GM23338 (cell line): Measurements from ENCODE around the gene PLA2G4B. TPM values are rescaled to one million over a fixed set of nuclear protein-coding genes. Genes with fewer than 3 reads are reported as not detected.

Experiments used
- ATAC-seq: fragments of 200-7000 bp; cut with Tn5 transposase; 3 replicates; pipeline ENCODE4 v1.9.1; 2020
- DNase-seq: peaks from one replicate; pipeline ENCODE4 v3.0.0-alpha.2; 2015; ENCODE audit warnings: low spot score
- H2AFZ ChIP-seq: fragments of 200-600 bp; sonication (generic); 2 replicates; pipeline ENCODE4 v1.8.0; 2016; ENCODE audit warnings: antibody characterized with exemption, mild to moderate bottlenecking, moderate library complexity
- H3F3A ChIP-seq: fragments of 200-600 bp; sonication (generic); replicated peaks from 2 replicates; pipeline ENCODE4 v1.8.0; 2017; ENCODE audit warnings: antibody characterized with exemption, mixed run types, low read depth
- H3K27ac ChIP-seq: fragments of 200-600 bp; sonication (generic); 2 replicates; pipeline ENCODE4 v1.6.1; 2016; ENCODE audit warnings: low read depth
- H3K27me3 ChIP-seq: fragments of 200-600 bp; sonication (generic); 2 replicates; pipeline ENCODE4 v1.8.0; 2016; ENCODE audit warnings: mild to moderate bottlenecking, mixed run types, moderate library complexity; ENCODE audit not compliant: insufficient read depth
- H3K36me3 ChIP-seq: fragments of 200-600 bp; sonication (generic); 2 replicates; pipeline ENCODE4 v1.8.0; 2016; ENCODE audit warnings: mild to moderate bottlenecking; ENCODE audit not compliant: insufficient read depth
- H3K4me1 ChIP-seq: fragments of 200-600 bp; sonication (generic); 2 replicates; pipeline ENCODE4 v1.8.0; 2016; ENCODE audit warnings: mild to moderate bottlenecking, moderate library complexity; ENCODE audit not compliant: insufficient read depth
- H3K4me2 ChIP-seq: fragments of 200-600 bp; sonication (generic); 2 replicates; pipeline ENCODE4 v1.7.1; 2017; ENCODE audit warnings: mixed run types
- H3K4me3 ChIP-seq: fragments of 200-600 bp; sonication (generic); 2 replicates; pipeline ENCODE4 v1.6.1; 2016; ENCODE audit warnings: mixed run types
- H3K79me2 ChIP-seq: fragments of 200-600 bp; sonication (generic); replicated peaks from 2 replicates; pipeline ENCODE4 v1.8.0; 2017; ENCODE audit warnings: mild to moderate bottlenecking; ENCODE audit not compliant: insufficient read depth
- H3K9me2 ChIP-seq: fragments of 200-600 bp; sonication (generic); 2 replicates; pipeline ENCODE4 v1.8.0; 2017; ENCODE audit not compliant: insufficient read depth
- H4K20me1 ChIP-seq: fragments of 200-600 bp; sonication (generic); replicated peaks from 2 replicates; pipeline ENCODE4 v1.8.0; 2017; ENCODE audit warnings: mild to moderate bottlenecking; ENCODE audit not compliant: insufficient read depth
- H3K27ac Mint-ChIP-seq: 2 replicates; pipeline ENCODE4 v1.8.0; 2020; ENCODE audit warnings: inconsistent platforms, mild to moderate bottlenecking, moderate library complexity, mixed read lengths
- H3K27me3 Mint-ChIP-seq: 3 replicates; pipeline ENCODE4 v1.8.0; 2022; ENCODE audit warnings: low read depth, mild to moderate bottlenecking, moderate library complexity, mixed read lengths, inconsistent platforms; ENCODE audit not compliant: insufficient read depth, poor library complexity
- H3K36me3 Mint-ChIP-seq: 3 replicates; pipeline ENCODE4 v1.8.0; 2021; ENCODE audit warnings: low read depth, mild to moderate bottlenecking, inconsistent platforms, moderate library complexity, mixed read lengths
- H3K4me1 Mint-ChIP-seq: 3 replicates; pipeline ENCODE4 v1.8.0; 2020; ENCODE audit warnings: mild to moderate bottlenecking, inconsistent platforms, mixed read lengths
- H3K4me3 Mint-ChIP-seq: 3 replicates; pipeline ENCODE4 v1.8.0; 2021; ENCODE audit warnings: moderate library complexity, mild to moderate bottlenecking, inconsistent platforms, mixed read lengths
- H3K9me3 Mint-ChIP-seq: 3 replicates; pipeline ENCODE4 v1.8.0; 2020; ENCODE audit warnings: moderate library complexity, mild to moderate bottlenecking, inconsistent platforms, mixed read lengths
- ZNF462 ChIP-seq: fragments of 250-450 bp; sonication (Bioruptor Pico); IDR thresholded peaks from 2 replicates; pipeline ENCODE4 v1.5.0; 2020; ENCODE audit warnings: mild to moderate bottlenecking, moderate library complexity
- polyA plus RNA-seq: library from polyadenylated mRNA; unstranded; fragments of >200 nt; fragmentation: Nextera tagmentation; extraction: Ambion mirVana; gene quantifications from 2 replicates; pipeline ENCODE4 v1.2.1, GENCODE V29; 2016
- total RNA-seq: library from RNA; depleted of rRNA; stranded (reverse); fragments of >200 nt; shearing (Covaris generic); gene quantifications from 2 replicates; pipeline ENCODE4 v1.2.3, GENCODE V29; 2014
- TF ChIP-seq, protein P1 (sequence below), 2 experiments: fragments of 200-600 bp in 1 of 2; sonication (generic) in 1 of 2; conservative IDR thresholded peaks; 2 replicates each; pipeline versions ENCODE4 v1.5.1 to v1.6.1; 2016 to 2017; ENCODE audit warnings: antibody characterized with exemption in 2 of 2, low read depth in 2 of 2, mild to moderate bottlenecking in 2 of 2, moderate library complexity in 1 of 2

PLA2G4B gene
- total and polyA plus RNA-seq, 2 experiments from 2014 or later, result 4.4 to 9.6 TPM

DNA sequence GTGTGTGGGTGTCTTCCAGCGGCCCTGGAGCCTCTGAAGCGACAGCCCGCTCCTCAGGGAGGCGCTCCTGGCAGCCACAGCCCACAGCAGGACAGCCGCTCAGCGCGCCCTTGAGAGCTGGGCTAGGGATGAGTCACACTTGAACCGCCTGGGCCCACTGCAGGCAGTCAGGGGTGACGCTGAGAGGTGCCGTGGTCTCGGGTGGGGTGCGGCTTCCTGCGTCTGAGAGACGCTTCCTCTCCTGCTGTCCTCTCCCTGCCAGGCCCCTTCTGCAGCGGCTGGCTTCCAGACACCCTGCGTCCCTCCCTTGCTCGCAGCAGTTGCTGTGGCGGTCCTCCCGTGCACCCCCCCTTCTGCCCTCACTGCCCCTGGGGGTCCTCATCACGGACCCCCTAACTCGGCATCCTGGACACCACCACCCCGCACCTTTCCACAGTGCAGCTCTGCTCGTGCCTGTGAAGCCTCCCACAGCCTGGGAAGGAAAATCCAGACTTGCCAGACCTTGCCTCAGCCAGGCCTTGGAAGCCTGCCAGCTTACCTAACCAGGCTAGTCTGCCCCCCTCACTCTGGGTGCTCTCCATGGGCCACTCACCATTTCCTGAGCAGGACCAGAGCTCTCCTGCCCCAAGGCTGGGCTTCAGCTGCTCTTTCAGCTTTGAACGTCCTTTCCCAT, 56.3 kb downstream of the PLA2G4B start:
- Mint-ChIP-seq H3K4me1 (no peaks in the 10 kb centered on the region; the same call in 2 of the 3 replicates), H3K9me3 (no peaks in the 10 kb centered on the region), H3K27ac (no peak overlapping the region), H3K4me3 (no peak overlapping the region), H3K27me3 (peaks cover 12% of the 10 kb centered on the region), H3K36me3 (peaks cover 8% of the 10 kb centered on the region; the same call in 2 of the 3 replicates)
- TF ChIP-seq ZNF462 (CRISPR knock-in tag), result no peak
- TF ChIP-seq, protein P1, sequence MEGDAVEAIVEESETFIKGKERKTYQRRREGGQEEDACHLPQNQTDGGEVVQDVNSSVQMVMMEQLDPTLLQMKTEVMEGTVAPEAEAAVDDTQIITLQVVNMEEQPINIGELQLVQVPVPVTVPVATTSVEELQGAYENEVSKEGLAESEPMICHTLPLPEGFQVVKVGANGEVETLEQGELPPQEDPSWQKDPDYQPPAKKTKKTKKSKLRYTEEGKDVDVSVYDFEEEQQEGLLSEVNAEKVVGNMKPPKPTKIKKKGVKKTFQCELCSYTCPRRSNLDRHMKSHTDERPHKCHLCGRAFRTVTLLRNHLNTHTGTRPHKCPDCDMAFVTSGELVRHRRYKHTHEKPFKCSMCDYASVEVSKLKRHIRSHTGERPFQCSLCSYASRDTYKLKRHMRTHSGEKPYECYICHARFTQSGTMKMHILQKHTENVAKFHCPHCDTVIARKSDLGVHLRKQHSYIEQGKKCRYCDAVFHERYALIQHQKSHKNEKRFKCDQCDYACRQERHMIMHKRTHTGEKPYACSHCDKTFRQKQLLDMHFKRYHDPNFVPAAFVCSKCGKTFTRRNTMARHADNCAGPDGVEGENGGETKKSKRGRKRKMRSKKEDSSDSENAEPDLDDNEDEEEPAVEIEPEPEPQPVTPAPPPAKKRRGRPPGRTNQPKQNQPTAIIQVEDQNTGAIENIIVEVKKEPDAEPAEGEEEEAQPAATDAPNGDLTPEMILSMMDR (conservative IDR thresholded peaks at IDR 0.05; ENCODE audit: low read depth in 2 of 2), result 0 out of 4 replicates have a peak, but pooled peaks of 1 of the 2 experiments have one; percentile 7
- Histone ChIP-seq H3K4me1 (no peaks in the 10 kb centered on the region), H3K79me2 (no peaks in the 10 kb centered on the region), H3K27ac (no peak overlapping the region), H3K9me2 (no peaks in the 10 kb centered on the region), H3K4me3 (no peak overlapping the region), H4K20me1 (no peaks in the 10 kb centered on the region; the same call in 1 of the 2 replicates), H2AFZ (no peak overlapping the region), H3K36me3 (no peaks in the 10 kb centered on the region; the same call in 1 of the 2 replicates), H3F3A (no peaks in the 10 kb centered on the region), H3K4me2 (no peak overlapping the region), H3K27me3 (no peaks in the 10 kb centered on the region)
- DNase-seq (peak; percentile 36), ATAC-seq (peak; percentile 62)
